Cardiac fibroblast (primary cell): ENCODE data around the gene KRT7.

ENCODE experiments used
- DNase-seq, 2 donors: peaks; one replicate each; pipeline versions ENCODE4 v3.0.0 to v3.0.0-alpha.2; 2010; ENCODE audit warnings: low read depth in 2 of 2
- H3K4me3 ChIP-seq, 2 donors: replicated peaks in 1 of 2; 1 replicate in 1 of 2; 2 replicates in 1 of 2; pipeline ENCODE4 v1.5.1; 2011; ENCODE audit warnings: low read depth in 2 of 2, low read length in 2 of 2, mild to moderate bottlenecking in 2 of 2, moderate library complexity in 1 of 2
- CTCF ChIP-seq: IDR thresholded peaks from one replicate; pipeline ENCODE4 v1.5.1; 2011; ENCODE audit warnings: low read depth, mild to moderate bottlenecking, low read length, inconsistent platforms

The KRT7 gene

GRCh38 chr12:52223406-52224039 is 9.5 kb upstream of the KRT7 start:
- peak in 1 of 2 donors; percentile 83 for DNase-seq
- no peak overlapping the region for H3K4me3 ChIP-seq
- TF ChIP-seq CTCF: no peak

GRCh38 chr12:52224151-52224550 is 8.9 kb upstream of the KRT7 start:
- peak; percentile 63 to 91 for DNase-seq
- TF ChIP-seq CTCF: no peak
- H3K4me3 ChIP-seq: no peak overlapping the region

- no peak overlapping the region for H3K4me3 ChIP-seq
- no peak for DNase-seq
- no peak for TF ChIP-seq CTCF
Measured at GRCh38 chr12:52225752-52226151, 7.3 kb upstream of the KRT7 start.

GRCh38 chr12:52226446-52226845 is 6.6 kb upstream of the KRT7 start:
- no peak overlapping the region for H3K4me3 ChIP-seq
- TF ChIP-seq CTCF: no peak
- DNase-seq: peak; percentile 39 to 68

- no peak overlapping the region for H3K4me3 ChIP-seq
- no peak for TF ChIP-seq CTCF
- no peak for DNase-seq
Measured at GRCh38 chr12:52227606-52228166, 5.4 kb upstream of the KRT7 start.

GRCh38 chr12:52228366-52228765 is 4.7 kb upstream of the KRT7 start:
- DNase-seq: no peak
- no peak overlapping the region for H3K4me3 ChIP-seq
- no peak for TF ChIP-seq CTCF

GRCh38 chr12:52228931-52229330 is 4.1 kb upstream of the KRT7 start:
- H3K4me3 ChIP-seq: no peak overlapping the region
- no peak for TF ChIP-seq CTCF
- no peak for DNase-seq
